SKM-1 (cell line): ENCODE data around the gene ADM.

ENCODE experiments used
- DNase-seq: peaks from one replicate; lab custom pipeline; 2025; ENCODE audit not compliant: unreplicated experiment; lab: John Stamatoyannopoulos, UW

ADM gene

GRCh38 chr11:10327254-10327653, 22.4 kb downstream of the ADM start:
- DNase-seq = no peak

- DNase-seq = peak; percentile 25
Measured at GRCh38 chr11:10328314-10329098, 23.6 kb downstream of the ADM start.

DNA sequence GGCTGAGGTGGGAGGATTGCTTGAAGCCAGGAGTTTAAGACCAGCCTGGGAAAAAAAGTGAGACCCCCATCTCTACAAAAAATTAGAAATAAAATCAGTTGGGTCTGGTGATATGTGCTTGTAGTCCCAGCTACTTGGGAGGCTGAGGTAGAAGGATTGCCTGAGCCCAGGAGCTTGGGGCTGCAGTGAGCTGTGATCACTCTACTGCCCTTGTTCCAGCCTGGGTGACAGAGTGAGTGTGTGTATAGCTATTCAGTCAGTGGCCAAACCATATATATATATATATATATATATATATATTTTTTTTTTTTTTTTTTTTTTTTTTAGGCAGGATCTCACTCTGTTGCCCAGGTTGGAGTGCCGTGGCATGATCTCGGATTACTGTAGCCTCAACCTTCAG, 24.5 kb downstream of the ADM start:
- DNase-seq = no peak

- DNase-seq = no peak
Measured at GRCh38 chr11:10329935-10330334, 25.1 kb downstream of the ADM start.

DNA sequence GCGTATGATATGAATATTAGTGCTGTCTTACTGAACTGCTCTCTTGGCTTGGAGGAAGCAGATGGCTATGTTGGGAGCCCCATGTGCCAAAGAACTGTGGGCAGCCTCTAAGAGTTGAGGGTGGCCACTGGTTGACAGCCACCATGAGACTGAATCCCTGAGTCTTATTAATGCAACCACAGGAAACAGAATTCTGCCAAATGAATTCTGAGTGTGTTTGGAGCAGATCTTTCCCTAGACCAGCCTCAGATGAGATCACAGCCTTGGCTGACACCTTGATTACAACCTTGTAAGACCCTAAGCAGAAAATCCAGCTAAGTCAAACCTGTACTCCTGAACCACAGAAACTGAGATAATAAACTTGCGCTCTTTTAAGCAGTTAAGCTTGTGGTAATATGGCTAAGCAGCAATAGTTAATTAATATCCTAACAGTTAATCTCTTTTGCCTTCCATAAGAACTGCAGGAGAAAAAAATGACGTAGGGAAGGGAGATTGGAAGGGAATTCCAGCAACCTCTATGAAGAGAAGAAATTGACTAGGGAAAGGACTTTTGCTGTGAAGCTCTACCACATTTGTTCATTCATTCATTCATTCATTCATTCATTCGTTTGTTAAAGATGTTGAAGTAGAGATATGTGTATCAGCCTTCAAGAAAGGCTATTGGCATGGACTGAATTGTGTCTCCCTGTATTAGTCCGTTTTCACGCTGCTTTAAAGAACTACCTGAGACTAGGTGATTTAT, 26.8 kb downstream of the ADM start:
- no peak for DNase-seq

DNA sequence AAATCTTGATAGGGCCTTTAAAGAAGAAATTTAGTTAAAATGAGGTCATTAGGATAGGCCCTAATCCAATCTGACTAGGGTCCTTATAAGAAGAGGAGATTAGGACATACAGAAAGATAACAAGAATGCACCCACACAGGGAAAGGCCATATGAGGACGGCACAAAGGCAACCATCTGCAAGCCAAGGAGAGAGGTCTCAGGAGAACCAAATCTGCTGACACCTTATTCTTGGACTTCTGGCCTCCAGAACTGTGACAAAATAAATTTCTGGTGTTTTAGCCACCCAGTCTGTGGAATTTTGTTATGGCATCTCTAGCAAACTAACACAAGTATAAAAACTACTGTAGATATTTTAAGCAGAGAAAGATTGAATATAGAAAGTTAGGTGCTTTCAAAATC, 28.6 kb downstream of the ADM start:
- DNase-seq = no peak

DNA sequence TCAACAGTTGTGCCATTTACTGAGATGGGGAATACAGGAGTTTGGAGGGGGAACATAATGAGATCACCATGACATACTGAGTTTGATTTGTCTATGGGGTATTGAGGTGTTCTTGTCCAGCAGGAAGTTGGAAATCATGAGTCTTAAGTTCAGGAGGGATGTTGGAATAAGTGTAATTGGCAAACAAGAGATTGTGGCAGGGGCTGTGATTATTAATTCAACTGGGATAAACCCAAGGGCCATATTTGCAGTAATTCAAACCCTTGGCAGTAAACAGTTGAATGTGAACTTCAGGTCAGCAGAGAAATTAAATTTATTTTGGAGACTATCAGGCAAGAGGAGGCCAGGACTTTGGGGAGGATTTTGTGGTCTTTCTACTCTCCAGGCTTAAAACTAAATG, 33.4 kb downstream of the ADM start:
- no peak for DNase-seq

DNA sequence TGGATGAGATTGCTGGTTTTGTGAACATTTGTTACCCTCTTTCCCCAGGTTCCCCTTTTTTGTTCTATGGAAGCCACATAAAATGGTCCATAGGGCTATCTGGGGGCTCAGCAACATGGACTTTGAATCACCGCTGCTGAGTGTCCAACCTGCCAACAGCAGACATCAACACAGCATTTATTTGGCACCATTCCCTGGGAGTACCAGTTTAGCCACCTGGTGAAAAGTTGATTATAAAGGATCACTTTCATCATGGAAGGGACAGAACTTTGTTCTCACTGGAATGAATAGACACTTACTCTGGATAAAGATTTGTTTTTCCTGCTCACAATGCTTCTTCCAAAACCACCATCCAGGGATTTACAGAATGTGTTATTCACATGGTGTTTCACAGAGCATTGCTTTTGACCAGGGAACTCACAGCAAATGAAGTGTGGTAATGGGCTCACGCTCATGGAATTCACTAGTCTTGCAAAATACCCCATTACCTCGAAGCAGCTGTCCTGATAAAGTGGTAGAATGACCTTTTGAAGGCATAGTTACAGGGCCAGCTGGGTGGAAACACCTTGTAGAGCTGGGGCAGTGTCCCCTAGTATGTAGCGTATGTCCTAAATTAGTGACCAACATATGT, 43.9 kb downstream of the ADM start:
- no peak for DNase-seq

- no peak for DNase-seq
Measured at GRCh38 chr11:10349281-10349665, 44.4 kb downstream of the ADM start.

DNA sequence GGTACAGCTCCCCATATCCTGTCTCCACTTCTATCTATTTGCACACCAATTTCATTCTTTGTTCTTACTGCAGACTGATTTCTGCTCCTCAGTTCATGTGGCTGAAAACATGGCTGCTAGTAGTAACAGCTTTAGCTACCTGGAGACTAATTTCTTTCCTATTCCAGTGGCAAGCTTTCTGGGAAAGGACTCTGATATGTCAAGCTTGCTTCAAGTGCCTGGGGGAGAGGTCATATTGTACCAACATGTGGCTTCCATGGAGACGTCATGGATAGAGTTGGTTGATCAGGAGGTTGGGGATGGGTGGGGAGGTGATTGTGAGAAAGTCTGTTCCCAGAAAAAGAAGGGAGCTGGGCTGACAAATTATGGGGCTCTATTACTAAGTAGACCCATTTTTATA, 44.9 kb downstream of the ADM start:
- no peak for DNase-seq

GRCh38 chr11:10350334-10350733, 45.5 kb downstream of the ADM start:
- no peak for DNase-seq

DNA sequence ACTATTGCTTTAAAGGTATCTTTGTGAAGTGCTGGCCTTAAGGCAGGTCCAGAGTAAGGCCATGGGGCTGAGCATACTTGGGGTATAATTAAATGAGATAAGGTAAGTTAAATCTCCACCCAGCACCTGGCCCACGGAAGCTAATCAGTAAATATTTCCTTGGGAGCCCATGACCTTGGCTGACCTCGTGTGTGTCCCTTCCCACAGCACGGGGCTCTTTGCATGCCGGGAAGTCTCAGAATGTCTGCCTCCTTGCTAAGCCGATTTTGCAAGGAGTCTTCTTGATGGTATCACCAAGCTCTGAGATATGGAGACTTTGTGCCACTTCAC, 46.5 kb downstream of the ADM start:
- DNase-seq = no peak

GRCh38 chr11:10351765-10352641, 47.1 kb downstream of the ADM start:
- no peak for DNase-seq

DNA sequence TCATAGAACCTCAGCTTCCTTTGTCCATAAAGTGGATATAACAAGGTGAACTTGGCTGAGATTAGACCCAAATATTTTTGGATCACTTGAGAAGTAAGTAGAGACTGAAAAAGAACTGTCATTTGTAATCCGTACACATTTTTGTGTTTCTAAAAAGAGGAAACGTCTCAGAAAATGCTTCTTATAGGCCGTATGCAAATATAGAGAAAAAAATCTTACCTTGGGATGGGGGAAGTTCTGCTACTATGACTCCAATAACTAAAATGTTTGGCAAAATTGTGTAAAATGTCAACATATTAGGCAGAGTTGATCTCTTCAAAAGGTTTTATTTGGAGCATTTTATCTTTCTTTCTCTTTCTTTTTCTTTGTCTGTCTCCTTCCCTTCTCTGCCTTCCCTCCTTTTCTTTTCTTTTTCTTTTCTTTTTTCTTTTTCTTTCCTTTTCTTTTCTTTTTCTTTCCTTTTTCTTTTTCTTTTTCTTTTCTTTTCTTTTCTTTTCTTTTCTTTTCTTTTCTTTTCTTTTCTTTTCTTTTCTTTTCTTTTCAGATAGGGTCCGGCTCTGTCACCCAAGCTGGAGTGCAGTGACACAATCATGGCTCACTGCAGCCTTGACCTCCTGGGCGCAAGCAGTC, 48.2 kb downstream of the ADM start:
- no peak for DNase-seq

- no peak for DNase-seq
Measured at GRCh38 chr11:10354389-10354788, 49.5 kb downstream of the ADM start.

- no peak for DNase-seq
Measured at GRCh38 chr11:10355257-10355661, 50.4 kb downstream of the ADM start.

DNA sequence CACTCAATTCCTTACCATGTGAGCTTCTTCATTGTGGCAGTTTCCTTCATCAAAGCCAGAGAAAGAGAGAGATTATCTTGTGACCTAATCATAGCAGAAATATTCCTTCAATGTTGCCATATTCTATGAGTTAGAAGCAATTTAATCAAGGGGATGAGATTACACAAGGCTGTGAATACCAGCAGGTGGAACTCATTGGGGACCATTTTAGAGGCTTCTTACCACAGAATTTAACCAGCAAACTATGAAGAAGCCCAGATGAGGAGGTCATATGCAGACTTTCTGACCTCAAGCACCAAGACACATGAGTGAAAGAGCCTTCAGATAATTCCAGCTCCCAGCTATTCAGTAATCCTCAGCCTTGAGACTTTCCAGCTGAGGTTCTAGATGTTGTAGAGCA, 51.3 kb downstream of the ADM start:
- no peak for DNase-seq
